Measurements from ENCODE around the gene UPK2. TPM values are rescaled to one million over a fixed set of nuclear protein-coding genes. Genes with fewer than 3 reads are reported as not detected.
A peak's percentile ranks its signal among the peaks of the same experiment; 100 is the strongest.

Gene UPK2
- total and polyA plus RNA-seq, 2 of the 13 experiments (the other 11 are each of a cell fraction or from before 2014, with no cell fraction given) = not detected

GRCh38 chr11:118924591-118925585 lies 31.2 kb upstream of the UPK2 start (continued):
- TF ChIP-seq, protein P1, sequence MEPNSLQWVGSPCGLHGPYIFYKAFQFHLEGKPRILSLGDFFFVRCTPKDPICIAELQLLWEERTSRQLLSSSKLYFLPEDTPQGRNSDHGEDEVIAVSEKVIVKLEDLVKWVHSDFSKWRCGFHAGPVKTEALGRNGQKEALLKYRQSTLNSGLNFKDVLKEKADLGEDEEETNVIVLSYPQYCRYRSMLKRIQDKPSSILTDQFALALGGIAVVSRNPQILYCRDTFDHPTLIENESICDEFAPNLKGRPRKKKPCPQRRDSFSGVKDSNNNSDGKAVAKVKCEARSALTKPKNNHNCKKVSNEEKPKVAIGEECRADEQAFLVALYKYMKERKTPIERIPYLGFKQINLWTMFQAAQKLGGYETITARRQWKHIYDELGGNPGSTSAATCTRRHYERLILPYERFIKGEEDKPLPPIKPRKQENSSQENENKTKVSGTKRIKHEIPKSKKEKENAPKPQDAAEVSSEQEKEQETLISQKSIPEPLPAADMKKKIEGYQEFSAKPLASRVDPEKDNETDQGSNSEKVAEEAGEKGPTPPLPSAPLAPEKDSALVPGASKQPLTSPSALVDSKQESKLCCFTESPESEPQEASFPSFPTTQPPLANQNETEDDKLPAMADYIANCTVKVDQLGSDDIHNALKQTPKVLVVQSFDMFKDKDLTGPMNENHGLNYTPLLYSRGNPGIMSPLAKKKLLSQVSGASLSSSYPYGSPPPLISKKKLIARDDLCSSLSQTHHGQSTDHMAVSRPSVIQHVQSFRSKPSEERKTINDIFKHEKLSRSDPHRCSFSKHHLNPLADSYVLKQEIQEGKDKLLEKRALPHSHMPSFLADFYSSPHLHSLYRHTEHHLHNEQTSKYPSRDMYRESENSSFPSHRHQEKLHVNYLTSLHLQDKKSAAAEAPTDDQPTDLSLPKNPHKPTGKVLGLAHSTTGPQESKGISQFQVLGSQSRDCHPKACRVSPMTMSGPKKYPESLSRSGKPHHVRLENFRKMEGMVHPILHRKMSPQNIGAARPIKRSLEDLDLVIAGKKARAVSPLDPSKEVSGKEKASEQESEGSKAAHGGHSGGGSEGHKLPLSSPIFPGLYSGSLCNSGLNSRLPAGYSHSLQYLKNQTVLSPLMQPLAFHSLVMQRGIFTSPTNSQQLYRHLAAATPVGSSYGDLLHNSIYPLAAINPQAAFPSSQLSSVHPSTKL (CRISPR knock-in tag; IDR thresholded peaks at IDR 0.05) = 0 out of 2 replicates have a peak, but pooled peaks have one; percentile 3
- TF ChIP-seq MBNL3 (CRISPR knock-in tag; conservative IDR thresholded peaks at IDR 0.05) (no peak), JUNB (CRISPR knock-in tag; IDR thresholded peaks at IDR 0.05; ENCODE audit: borderline replicate concordance) (no peak), ONECUT2 (CRISPR knock-in tag; IDR thresholded peaks at IDR 0.05) (no peak), ARID4A (CRISPR knock-in tag; IDR thresholded peaks at IDR 0.05; ENCODE audit: borderline replicate concordance) (peak; percentile 85), ZNF101 (CRISPR knock-in tag; IDR thresholded peaks at IDR 0.05; ENCODE audit: borderline replicate concordance, low read depth) (no peak), SRF (IDR thresholded peaks at IDR 0.05; ENCODE audit: low read depth, low read length) (no peak), SETDB1 (CRISPR knock-in tag; IDR thresholded peaks at IDR 0.05; ENCODE audit: borderline replicate concordance) (no peak), NFKB2 (CRISPR knock-in tag; IDR thresholded peaks at IDR 0.05; ENCODE audit: borderline replicate concordance) (no peak), MXD4 (CRISPR knock-in tag; IDR thresholded peaks at IDR 0.05) (no peak), ZFP37 (CRISPR knock-in tag; IDR thresholded peaks at IDR 0.05; ENCODE audit: borderline replicate concordance) (no peak), NFKBIZ (CRISPR knock-in tag; IDR thresholded peaks at IDR 0.05) (no peak), CHD4 (IDR thresholded peaks at IDR 0.05; ENCODE audit: borderline replicate concordance, low read length) (no peak)
- TF ChIP-seq, protein P2, sequence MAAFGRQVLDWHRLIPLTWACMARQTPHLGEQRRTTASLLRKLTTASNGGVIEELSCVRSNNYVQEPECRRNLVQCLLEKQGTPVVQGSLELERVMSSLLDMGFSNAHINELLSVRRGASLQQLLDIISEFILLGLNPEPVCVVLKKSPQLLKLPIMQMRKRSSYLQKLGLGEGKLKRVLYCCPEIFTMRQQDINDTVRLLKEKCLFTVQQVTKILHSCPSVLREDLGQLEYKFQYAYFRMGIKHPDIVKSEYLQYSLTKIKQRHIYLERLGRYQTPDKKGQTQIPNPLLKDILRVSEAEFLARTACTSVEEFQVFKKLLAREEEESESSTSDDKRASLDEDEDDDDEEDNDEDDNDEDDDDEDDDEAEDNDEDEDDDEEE (CRISPR knock-in tag; IDR thresholded peaks at IDR 0.05) = no peak

Data from HepG2 (cell line).